ENCODE results near the gene UGT1A9.

UGT1A9 gene

GRCh38 chr2:233822101-233822771 lies 150.5 kb downstream of the UGT1A9 start:
- H3K4me1 ChIP-seq (ENCODE audit: control insufficient read depth in 1 of 2, insufficient read depth in 1 of 2, low read depth in 1 of 2, low read length in 1 of 2), result no peaks in the 10 kb centered on the region

More at GRCh38 chr2:233822101-233822771, 150.5 kb downstream of the UGT1A9 start:
- H3K9me3 ChIP-seq, result no peaks in the 10 kb centered on the region
- no peak overlapping the region for H3K4me3 ChIP-seq (ENCODE audit: low read depth in 1 of 2, low read length in 1 of 2)
- no peaks in the 10 kb centered on the region for H3K36me3 ChIP-seq
- no peaks in the 10 kb centered on the region for H3K27me3 ChIP-seq
- H3K27ac ChIP-seq, result no peak overlapping the region
- TF ChIP-seq CTCF (IDR thresholded peaks at IDR 0.05), result no peak
